ENCODE measurements around the gene RALGPS1. TPM values are rescaled to one million over a fixed set of nuclear protein-coding genes. Genes with fewer than 3 reads are reported as not detected.

The RALGPS1 gene
- total and polyA plus RNA-seq, 5 donors from 2014 or later: 1.8 to 10.3 (median 3.3) TPM

DNA sequence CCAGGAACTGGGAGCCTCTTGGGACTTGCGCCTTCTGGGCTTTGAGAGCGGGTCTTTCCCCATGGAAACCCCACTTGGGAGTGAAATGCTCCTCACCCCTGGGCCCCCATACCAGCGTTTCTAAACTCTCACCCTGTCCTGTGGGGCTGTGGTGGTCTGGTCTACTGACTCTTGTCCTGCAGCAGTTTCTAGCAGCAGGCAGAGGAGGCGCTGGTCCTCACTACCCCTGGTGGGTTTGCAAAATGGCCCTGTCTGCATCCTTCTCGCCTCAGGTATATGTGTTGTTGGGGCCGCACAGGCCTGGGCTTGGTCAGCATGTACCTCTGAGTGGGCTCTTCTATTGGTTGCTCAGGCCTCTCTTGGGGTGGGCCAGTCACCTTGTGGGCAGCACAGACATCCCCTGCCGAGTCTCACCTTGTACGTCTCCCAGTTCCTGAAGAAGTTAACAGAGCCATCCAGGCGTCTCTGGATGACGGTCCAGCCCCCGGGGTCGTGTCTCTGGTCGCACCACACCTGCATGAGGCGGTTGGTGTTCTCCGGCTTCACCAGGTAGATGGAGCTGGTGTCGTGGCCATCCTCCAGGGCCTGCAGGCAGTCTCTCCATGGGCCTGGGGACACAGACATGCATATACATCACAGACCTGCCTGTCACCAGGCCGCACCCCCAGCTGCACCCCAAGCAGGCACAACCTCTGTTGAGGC lies 178.9 kb downstream of the RALGPS1 start:
- H3K4me3 ChIP-seq (ENCODE audit: low read depth, low read length): no peak overlapping the region
- Mint-ChIP-seq H3K27me3 (no peaks in the 10 kb centered on the region), H3K27ac (no peak overlapping the region), H3K9me3 (no peaks in the 10 kb centered on the region), H3K36me3 (no peaks in the 10 kb centered on the region), H3K4me1 (peaks cover 0 to 4% (median 0%) of the 10 kb centered on the region in 4 donors), H3K4me3 (no peak overlapping the region)
- no peaks in the 10 kb centered on the region for H3K4me1 ChIP-seq (ENCODE audit: control insufficient read depth, insufficient read depth, low read length, poor library complexity, severe bottlenecking)
- no peaks in the 10 kb centered on the region for H3K27me3 ChIP-seq (ENCODE audit: control insufficient read depth, insufficient read depth, low read length)
- no peaks in the 10 kb centered on the region for H3K36me3 ChIP-seq (ENCODE audit: control insufficient read depth, insufficient read depth, low read length)
- no peak for DNase-seq
- no peak overlapping the region for H3K27ac ChIP-seq (ENCODE audit: insufficient read depth, low read length, poor library complexity, severe bottlenecking)
- ATAC-seq (ENCODE audit: low read depth in 2 of 2): no peak
- no peaks in the 10 kb centered on the region for H3K9me3 ChIP-seq (ENCODE audit: control insufficient read depth in 2 of 2, low read length in 2 of 2)

DNA sequence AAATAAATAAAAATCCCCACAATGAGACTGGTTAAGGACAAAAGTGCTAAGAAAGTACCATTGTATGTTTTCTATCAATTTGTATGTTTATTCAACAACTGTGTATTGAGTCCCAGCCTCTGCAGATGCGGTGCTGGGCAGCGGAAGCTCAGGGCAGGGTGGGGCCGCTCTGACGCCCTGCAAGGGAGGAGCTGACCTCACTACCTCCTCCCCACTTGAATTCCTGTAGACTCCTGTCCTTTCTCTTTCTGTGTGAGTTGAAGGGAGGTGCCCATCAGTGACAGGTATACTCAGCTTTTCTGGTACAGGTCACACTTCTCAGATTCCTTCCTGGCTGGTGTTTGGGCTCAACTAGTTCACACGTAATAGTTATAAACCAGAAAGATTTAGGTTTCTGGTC lies 180.8 kb downstream of the RALGPS1 start:
- Histone ChIP-seq H3K9me3 (ENCODE audit: control insufficient read depth in 2 of 2, low read length in 2 of 2) (no peaks in the 10 kb centered on the region), H3K27me3 (ENCODE audit: control insufficient read depth, insufficient read depth, low read length) (no peaks in the 10 kb centered on the region), H3K4me1 (ENCODE audit: control insufficient read depth, insufficient read depth, low read length, poor library complexity, severe bottlenecking) (no peaks in the 10 kb centered on the region), H3K4me3 (ENCODE audit: low read depth, low read length) (no peak overlapping the region), H3K36me3 (ENCODE audit: control insufficient read depth, insufficient read depth, low read length) (no peaks in the 10 kb centered on the region), H3K27ac (ENCODE audit: insufficient read depth, low read length, poor library complexity, severe bottlenecking) (no peak overlapping the region)
- H3K27ac Mint-ChIP-seq: no peak overlapping the region
- no peaks in the 10 kb centered on the region for H3K27me3 Mint-ChIP-seq
- H3K4me1 Mint-ChIP-seq: peaks cover 0 to 4% (median 0%) of the 10 kb centered on the region in 4 donors
- no peak for DNase-seq
- no peak overlapping the region for H3K4me3 Mint-ChIP-seq
- H3K9me3 Mint-ChIP-seq: no peaks in the 10 kb centered on the region
- no peaks in the 10 kb centered on the region for H3K36me3 Mint-ChIP-seq
- no peak for ATAC-seq (ENCODE audit: low read depth in 2 of 2)

DNA sequence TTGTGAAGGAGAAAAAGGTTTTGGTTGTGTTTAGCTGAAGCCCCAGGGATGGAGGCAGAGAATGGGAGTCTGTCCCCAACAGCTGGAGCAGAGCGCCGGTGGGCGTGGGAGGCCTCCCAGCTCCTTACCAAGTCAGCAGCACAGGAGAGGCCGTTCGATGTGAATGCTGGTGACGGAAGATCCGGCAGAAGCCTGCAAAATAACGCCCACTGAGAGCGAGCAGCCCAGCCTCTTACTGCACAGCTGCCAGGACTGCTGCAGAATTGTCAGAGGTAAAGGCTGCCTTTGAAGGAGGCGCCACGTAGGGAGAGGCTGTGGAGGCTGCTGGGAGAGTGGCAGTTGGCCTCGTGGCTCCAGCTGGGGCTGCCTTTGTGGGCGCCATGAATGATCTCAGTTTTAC lies 181.6 kb downstream of the RALGPS1 start:
- no peak for ATAC-seq (ENCODE audit: low read depth in 2 of 2)
- Histone ChIP-seq H3K4me3 (ENCODE audit: low read depth, low read length) (no peak overlapping the region), H3K27me3 (ENCODE audit: control insufficient read depth, insufficient read depth, low read length) (no peaks in the 10 kb centered on the region), H3K9me3 (ENCODE audit: control insufficient read depth in 2 of 2, low read length in 2 of 2) (no peaks in the 10 kb centered on the region), H3K4me1 (ENCODE audit: control insufficient read depth, insufficient read depth, low read length, poor library complexity, severe bottlenecking) (no peaks in the 10 kb centered on the region), H3K36me3 (ENCODE audit: control insufficient read depth, insufficient read depth, low read length) (no peaks in the 10 kb centered on the region), H3K27ac (ENCODE audit: insufficient read depth, low read length, poor library complexity, severe bottlenecking) (no peak overlapping the region)
- Mint-ChIP-seq H3K9me3 (no peaks in the 10 kb centered on the region), H3K4me1 (peaks cover 0 to 4% (median 0%) of the 10 kb centered on the region in 4 donors), H3K36me3 (no peaks in the 10 kb centered on the region), H3K4me3 (no peak overlapping the region), H3K27ac (no peak overlapping the region), H3K27me3 (no peaks in the 10 kb centered on the region)
- peak in 1 of 3 donors; percentile 4 for DNase-seq

- Histone ChIP-seq H3K27me3 (ENCODE audit: control insufficient read depth, insufficient read depth, low read length) (no peaks in the 10 kb centered on the region), H3K36me3 (ENCODE audit: control insufficient read depth, insufficient read depth, low read length) (no peaks in the 10 kb centered on the region), H3K27ac (ENCODE audit: insufficient read depth, low read length, poor library complexity, severe bottlenecking) (no peak overlapping the region), H3K9me3 (ENCODE audit: control insufficient read depth in 2 of 2, low read length in 2 of 2) (no peaks in the 10 kb centered on the region), H3K4me1 (ENCODE audit: control insufficient read depth, insufficient read depth, low read length, poor library complexity, severe bottlenecking) (no peaks in the 10 kb centered on the region), H3K4me3 (ENCODE audit: low read depth, low read length) (no peak overlapping the region)
- H3K4me3 Mint-ChIP-seq: no peak overlapping the region
- no peaks in the 10 kb centered on the region for H3K9me3 Mint-ChIP-seq
- no peaks in the 10 kb centered on the region for H3K4me1 Mint-ChIP-seq
- no peak overlapping the region for H3K27ac Mint-ChIP-seq
- DNase-seq (no peak), ATAC-seq (ENCODE audit: low read depth in 2 of 2) (no peak)
- H3K27me3 Mint-ChIP-seq: no peaks in the 10 kb centered on the region
- H3K36me3 Mint-ChIP-seq: no peaks in the 10 kb centered on the region
Observed at GRCh38 chr9:127097683-127098082, 183.1 kb downstream of the RALGPS1 start.

DNA sequence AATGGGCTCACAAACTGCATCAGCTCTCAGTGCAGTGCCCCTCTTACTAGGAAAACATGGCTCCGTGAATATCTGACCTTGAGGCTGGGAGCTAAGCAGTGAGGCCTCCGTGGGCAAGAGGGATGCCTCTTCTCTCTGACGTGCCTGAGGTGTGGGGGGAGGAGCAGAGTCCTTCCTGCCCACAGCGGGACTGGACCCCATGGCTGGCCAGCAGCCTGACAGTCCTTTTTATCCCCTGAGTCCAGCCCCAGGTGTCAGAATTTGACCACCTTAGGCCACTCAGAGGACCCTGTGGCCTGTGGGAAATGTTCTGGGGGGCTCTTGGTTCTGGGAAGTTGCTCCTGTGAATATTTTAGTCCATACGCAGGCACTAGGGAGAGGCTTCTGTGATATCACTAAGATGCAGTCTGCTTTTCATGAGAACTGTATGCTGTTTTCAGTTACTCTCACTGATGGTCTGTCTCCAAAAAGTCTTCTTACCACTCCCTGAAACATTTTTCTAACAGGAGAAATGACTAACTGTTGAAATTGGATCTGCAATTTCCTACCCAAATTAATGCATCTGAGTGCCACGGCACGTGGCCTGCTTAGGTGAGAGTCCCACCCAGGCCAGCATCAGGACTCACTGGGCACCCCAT lies 184.5 kb downstream of the RALGPS1 start:
- no peaks in the 10 kb centered on the region for H3K4me1 Mint-ChIP-seq
- no peak for ATAC-seq (ENCODE audit: low read depth in 2 of 2)
- no peak for DNase-seq
- no peaks in the 10 kb centered on the region for H3K27me3 ChIP-seq (ENCODE audit: control insufficient read depth, insufficient read depth, low read length)
- no peaks in the 10 kb centered on the region for H3K9me3 ChIP-seq (ENCODE audit: control insufficient read depth in 2 of 2, low read length in 2 of 2)
- no peaks in the 10 kb centered on the region for H3K9me3 Mint-ChIP-seq
- no peaks in the 10 kb centered on the region for H3K4me1 ChIP-seq (ENCODE audit: control insufficient read depth, insufficient read depth, low read length, poor library complexity, severe bottlenecking)
- H3K27ac ChIP-seq (ENCODE audit: insufficient read depth, low read length, poor library complexity, severe bottlenecking): no peak overlapping the region
- no peaks in the 10 kb centered on the region for H3K36me3 ChIP-seq (ENCODE audit: control insufficient read depth, insufficient read depth, low read length)
- H3K4me3 ChIP-seq (ENCODE audit: low read depth, low read length): no peak overlapping the region
- H3K36me3 Mint-ChIP-seq: no peaks in the 10 kb centered on the region
- no peak overlapping the region for H3K27ac Mint-ChIP-seq
- H3K27me3 Mint-ChIP-seq: no peaks in the 10 kb centered on the region
- no peak overlapping the region for H3K4me3 Mint-ChIP-seq

- no peaks in the 10 kb centered on the region for H3K36me3 ChIP-seq (ENCODE audit: control insufficient read depth, insufficient read depth, low read length)
- Mint-ChIP-seq H3K4me1 (no peaks in the 10 kb centered on the region), H3K36me3 (no peaks in the 10 kb centered on the region), H3K9me3 (no peaks in the 10 kb centered on the region), H3K27ac (no peak overlapping the region), H3K4me3 (no peak overlapping the region), H3K27me3 (no peaks in the 10 kb centered on the region)
- H3K27me3 ChIP-seq (ENCODE audit: control insufficient read depth, insufficient read depth, low read length): no peaks in the 10 kb centered on the region
- no peak overlapping the region for H3K27ac ChIP-seq (ENCODE audit: insufficient read depth, low read length, poor library complexity, severe bottlenecking)
- ATAC-seq (ENCODE audit: low read depth in 2 of 2) (no peak), DNase-seq (no peak)
- H3K4me3 ChIP-seq (ENCODE audit: low read depth, low read length): no peak overlapping the region
- no peaks in the 10 kb centered on the region for H3K9me3 ChIP-seq (ENCODE audit: control insufficient read depth in 2 of 2, low read length in 2 of 2)
- H3K4me1 ChIP-seq (ENCODE audit: control insufficient read depth, insufficient read depth, low read length, poor library complexity, severe bottlenecking): no peaks in the 10 kb centered on the region
Observed at GRCh38 chr9:127099664-127100063, 185.1 kb downstream of the RALGPS1 start.

GRCh38 chr9:127102176-127102575 lies 187.6 kb downstream of the RALGPS1 start:
- Mint-ChIP-seq H3K4me1 (no peaks in the 10 kb centered on the region), H3K4me3 (no peak overlapping the region), H3K9me3 (no peaks in the 10 kb centered on the region), H3K36me3 (no peaks in the 10 kb centered on the region), H3K27ac (no peak overlapping the region), H3K27me3 (peaks cover 4% of the 10 kb centered on the region)
- no peak for ATAC-seq (ENCODE audit: low read depth in 2 of 2)
- no peak overlapping the region for H3K27ac ChIP-seq (ENCODE audit: insufficient read depth, low read length, poor library complexity, severe bottlenecking)
- H3K4me3 ChIP-seq (ENCODE audit: low read depth, low read length): no peak overlapping the region
- no peaks in the 10 kb centered on the region for H3K9me3 ChIP-seq (ENCODE audit: control insufficient read depth in 2 of 2, low read length in 2 of 2)
- no peaks in the 10 kb centered on the region for H3K27me3 ChIP-seq (ENCODE audit: control insufficient read depth, insufficient read depth, low read length)
- H3K4me1 ChIP-seq (ENCODE audit: control insufficient read depth, insufficient read depth, low read length, poor library complexity, severe bottlenecking): no peaks in the 10 kb centered on the region
- no peaks in the 10 kb centered on the region for H3K36me3 ChIP-seq (ENCODE audit: control insufficient read depth, insufficient read depth, low read length)
- DNase-seq: no peak

DNA sequence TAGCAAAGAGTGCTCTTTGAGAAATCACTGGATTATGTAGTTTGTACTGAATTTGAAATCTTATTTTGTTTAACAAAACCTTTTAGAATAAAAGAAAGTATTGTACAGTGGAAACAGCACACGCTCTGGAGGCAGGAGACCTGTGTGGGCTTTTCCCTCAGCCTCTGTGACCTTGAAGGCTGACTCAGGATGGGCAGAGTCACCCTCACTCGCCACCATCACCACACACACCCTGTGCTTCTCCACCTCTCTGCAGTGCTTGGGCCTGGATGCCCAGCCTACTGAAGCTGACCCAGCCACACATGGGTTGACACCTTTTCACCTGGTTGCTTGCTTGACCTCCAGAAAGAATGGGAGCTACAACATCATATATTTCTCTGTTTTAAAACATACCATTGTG lies 188.2 kb downstream of the RALGPS1 start:
- Histone ChIP-seq H3K27me3 (ENCODE audit: control insufficient read depth, insufficient read depth, low read length) (no peaks in the 10 kb centered on the region), H3K4me3 (ENCODE audit: low read depth, low read length) (no peak overlapping the region), H3K9me3 (ENCODE audit: control insufficient read depth in 2 of 2, low read length in 2 of 2) (no peaks in the 10 kb centered on the region), H3K36me3 (ENCODE audit: control insufficient read depth, insufficient read depth, low read length) (no peaks in the 10 kb centered on the region), H3K27ac (ENCODE audit: insufficient read depth, low read length, poor library complexity, severe bottlenecking) (no peak overlapping the region), H3K4me1 (ENCODE audit: control insufficient read depth, insufficient read depth, low read length, poor library complexity, severe bottlenecking) (no peaks in the 10 kb centered on the region)
- H3K4me3 Mint-ChIP-seq: no peak overlapping the region
- no peaks in the 10 kb centered on the region for H3K9me3 Mint-ChIP-seq
- no peak overlapping the region for H3K27ac Mint-ChIP-seq
- DNase-seq (no peak), ATAC-seq (ENCODE audit: low read depth in 2 of 2) (no peak)
- H3K36me3 Mint-ChIP-seq: no peaks in the 10 kb centered on the region
- H3K27me3 Mint-ChIP-seq: peaks cover 4% of the 10 kb centered on the region
- H3K4me1 Mint-ChIP-seq: no peaks in the 10 kb centered on the region

Measured in CD4-positive, CD25-positive, alpha-beta regulatory T cell (primary cell).